ENCODE data around the gene ITGB6.
A peak's percentile ranks its signal among the peaks of the same experiment; 100 is the strongest.
"Not testable (repeated sequence)": the region's sequence is repeated elsewhere in the genome, so short reads cannot be mapped to it uniquely, and the experiment has no call there.

Gene ITGB6

GRCh38 chr2:160139350-160139749 is 60.7 kb downstream of the ITGB6 start:
- no peak for DNase-seq

GRCh38 chr2:160138406-160138805 is 61.7 kb downstream of the ITGB6 start:
- DNase-seq: no peak

GRCh38 chr2:160137464-160137863 is 62.6 kb downstream of the ITGB6 start:
- DNase-seq: no peak

- DNase-seq: no peak
Measured at GRCh38 chr2:160132761-160133160, 67.3 kb downstream of the ITGB6 start.

GRCh38 chr2:160126756-160127155 is 73.3 kb downstream of the ITGB6 start:
- no peak for DNase-seq

- no peak for DNase-seq
Measured at GRCh38 chr2:160126315-160126714, 73.8 kb downstream of the ITGB6 start.

GRCh38 chr2:160125828-160126227 is 74.2 kb downstream of the ITGB6 start:
- DNase-seq: peak; percentile 17

- DNase-seq: no peak
Measured at GRCh38 chr2:160125366-160125765, 74.7 kb downstream of the ITGB6 start.

- no peak for DNase-seq
Measured at GRCh38 chr2:160124571-160124970, 75.5 kb downstream of the ITGB6 start.

GRCh38 chr2:160114721-160115120 is 85.4 kb downstream of the ITGB6 start:
- not testable (repeated sequence) for DNase-seq

GRCh38 chr2:160114020-160114419 is 86.1 kb downstream of the ITGB6 start:
- DNase-seq: no peak

- DNase-seq: no peak
Measured at GRCh38 chr2:160111951-160112798, 87.9 kb downstream of the ITGB6 start.

- no peak for DNase-seq
Measured at GRCh38 chr2:160110674-160111239, 89.3 kb downstream of the ITGB6 start.

- DNase-seq: peak; percentile 75
Measured at GRCh38 chr2:160109939-160110673, 90.0 kb downstream of the ITGB6 start.

- DNase-seq: no peak
Measured at GRCh38 chr2:160109243-160109642, 90.8 kb downstream of the ITGB6 start.

GRCh38 chr2:160108646-160109045 is 91.4 kb downstream of the ITGB6 start:
- no peak for DNase-seq

GRCh38 chr2:160105366-160105765 is 94.7 kb downstream of the ITGB6 start:
- no peak for DNase-seq

- DNase-seq: no peak
Measured at GRCh38 chr2:160104115-160104514, 96.0 kb downstream of the ITGB6 start.

- peak; percentile 9 for DNase-seq
Measured at GRCh38 chr2:160097326-160097725, 102.7 kb downstream of the ITGB6 start.

GRCh38 chr2:160096409-160096808 is 103.7 kb downstream of the ITGB6 start:
- DNase-seq: no peak

GRCh38 chr2:160092445-160092844 is 107.6 kb downstream of the ITGB6 start:
- DNase-seq: no peak

- peak; percentile 45 for DNase-seq
Measured at GRCh38 chr2:160091381-160091780, 108.7 kb downstream of the ITGB6 start.

- peak; percentile 43 for DNase-seq
Measured at GRCh38 chr2:160087854-160088745, 112.0 kb downstream of the ITGB6 start.

Data from EL (cell line).